GM10266 (cell line): ENCODE data around the gene RDH11.

Source experiments
- DNase-seq: peaks from one replicate; pipeline ENCODE4 v3.0.0; 2012; ENCODE audit errors: extremely low spot score
- CTCF ChIP-seq: IDR thresholded peaks from 2 replicates; pipeline ENCODE4 v1.5.1; 2012; ENCODE audit warnings: mild to moderate bottlenecking, low read depth; ENCODE audit not compliant: control insufficient read depth, insufficient read depth; ENCODE audit errors: missing control alignments

The RDH11 gene

GRCh38 chr14:67733616-67734015 lies 38.1 kb upstream of the RDH11 start:
- DNase-seq = no peak
- TF ChIP-seq CTCF = no peak

- no peak for DNase-seq
- TF ChIP-seq CTCF = no peak
Measured at GRCh38 chr14:67729072-67729885, 33.7 kb upstream of the RDH11 start.

GRCh38 chr14:67728258-67728657 lies 32.7 kb upstream of the RDH11 start:
- no peak for DNase-seq
- TF ChIP-seq CTCF = no peak

- TF ChIP-seq CTCF = no peak
- no peak for DNase-seq
Measured at GRCh38 chr14:67727361-67727760, 31.8 kb upstream of the RDH11 start.

- no peak for DNase-seq
- TF ChIP-seq CTCF = no peak
Measured at GRCh38 chr14:67725171-67725570, 29.6 kb upstream of the RDH11 start.

- TF ChIP-seq CTCF = no peak
- DNase-seq = no peak
Measured at GRCh38 chr14:67722293-67722692, 26.7 kb upstream of the RDH11 start.

GRCh38 chr14:67721875-67722274 lies 26.3 kb upstream of the RDH11 start:
- DNase-seq = no peak
- TF ChIP-seq CTCF = no peak
